Stimulated activated CD4-positive, alpha-beta T cell treated with anti-CD3 and anti-CD28 coated beads, Interleukin-4, amount 100 ng/mL, for 24 hours (primary cell): ENCODE results near the gene AMOTL1.
"Not testable (repeated sequence)": the region's sequence is repeated elsewhere in the genome, so short reads cannot be mapped to it uniquely, and the experiment has no call there.

ENCODE experiments used
- DNase-seq: peaks from one replicate; pipeline ENCODE4 v3.0.0-alpha.2; 2020

AMOTL1 gene

DNA sequence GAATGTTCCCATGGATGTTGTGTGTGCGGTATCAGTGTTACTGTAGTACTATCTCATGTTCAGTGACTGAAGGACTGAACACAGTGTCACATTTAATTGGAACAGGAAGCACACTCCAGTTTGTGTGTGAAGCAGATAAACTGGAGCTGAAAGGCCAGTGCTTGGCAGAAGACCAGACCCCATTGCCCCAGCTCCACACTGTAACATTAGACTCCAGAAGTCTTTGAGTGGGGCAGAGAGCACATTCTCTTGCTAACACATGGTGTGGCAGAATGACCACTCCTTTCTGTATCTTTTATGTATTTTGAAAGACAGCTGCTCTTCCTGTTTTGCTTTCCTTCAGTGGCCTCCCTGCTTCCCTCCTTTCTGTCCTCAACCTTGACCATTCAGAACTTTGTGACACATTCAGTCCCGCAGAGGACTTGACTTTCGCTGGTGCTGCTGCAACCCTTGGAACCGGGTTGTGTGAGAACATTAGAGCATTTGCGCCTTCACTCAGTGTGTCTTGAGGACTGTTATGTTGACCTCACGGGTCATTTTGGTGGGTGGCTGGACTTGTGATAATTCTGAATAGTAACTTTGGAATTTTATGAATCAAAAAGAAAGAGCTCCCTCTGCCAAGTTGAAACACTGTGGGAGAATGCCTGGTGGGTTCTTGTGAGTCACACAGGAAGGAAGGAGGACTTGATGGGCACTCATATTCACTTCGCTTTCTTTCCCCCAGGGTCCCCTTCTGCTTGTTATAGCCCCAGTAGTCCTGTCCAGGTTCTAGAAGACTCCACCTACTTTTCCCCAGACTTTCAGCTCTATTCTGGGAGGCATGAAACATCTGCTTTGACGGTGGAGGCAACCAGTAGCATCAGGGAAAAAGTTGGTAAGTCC lies 26.4 kb downstream of the AMOTL1 start:
- no peak for DNase-seq

DNA sequence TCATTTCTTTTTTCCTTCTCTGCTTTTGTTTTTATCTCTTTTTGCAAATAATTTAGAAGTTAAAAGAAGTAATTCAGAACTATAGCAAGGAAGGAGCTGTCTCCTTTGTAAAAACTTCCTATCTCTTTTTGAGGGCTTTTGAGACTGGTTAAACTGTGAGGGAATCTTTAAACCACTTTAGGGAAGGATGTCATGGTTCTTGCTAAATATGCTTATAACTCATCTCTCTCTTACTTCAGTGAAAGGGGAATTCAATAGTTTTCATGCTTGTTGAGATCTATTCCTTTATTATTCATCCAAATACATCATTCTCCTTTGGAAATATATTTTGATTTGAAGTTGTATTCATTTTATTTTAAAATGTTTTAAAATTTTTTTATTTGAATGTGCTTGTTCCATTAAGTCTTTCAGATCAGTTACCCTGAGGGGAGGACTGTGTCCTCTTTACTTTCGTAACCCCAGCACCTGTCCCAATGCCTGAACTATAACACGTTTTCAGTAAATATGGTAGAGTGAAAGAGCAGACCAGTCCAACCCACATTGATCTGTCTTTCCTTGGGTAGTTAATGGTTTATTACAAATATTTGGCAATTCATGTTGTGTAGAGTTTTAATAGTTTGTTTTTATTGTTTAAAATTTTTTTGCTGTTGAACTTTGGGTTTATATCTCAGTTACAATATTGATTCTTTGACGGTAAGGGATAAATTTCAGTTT lies 27.5 kb downstream of the AMOTL1 start:
- DNase-seq: no peak

DNA sequence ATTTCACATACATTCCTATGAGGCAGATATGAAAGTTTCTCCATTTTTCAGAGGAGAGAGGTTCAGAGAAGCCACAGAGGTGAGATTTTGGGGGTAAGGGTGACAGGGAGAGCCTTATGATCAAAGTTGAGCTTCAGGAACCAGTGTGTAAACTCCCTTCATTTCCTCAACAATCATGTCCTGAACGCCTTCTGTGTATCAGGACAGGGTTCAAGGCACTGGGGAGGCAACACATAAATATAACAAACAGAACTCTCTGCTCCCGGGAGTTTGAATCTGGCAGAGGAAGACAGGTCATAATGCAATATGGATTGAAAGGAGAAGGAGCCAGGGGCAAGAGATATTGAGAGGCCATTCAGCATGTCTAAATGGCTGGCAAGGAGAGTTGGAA lies 28.0 kb downstream of the AMOTL1 start:
- no peak for DNase-seq

DNA sequence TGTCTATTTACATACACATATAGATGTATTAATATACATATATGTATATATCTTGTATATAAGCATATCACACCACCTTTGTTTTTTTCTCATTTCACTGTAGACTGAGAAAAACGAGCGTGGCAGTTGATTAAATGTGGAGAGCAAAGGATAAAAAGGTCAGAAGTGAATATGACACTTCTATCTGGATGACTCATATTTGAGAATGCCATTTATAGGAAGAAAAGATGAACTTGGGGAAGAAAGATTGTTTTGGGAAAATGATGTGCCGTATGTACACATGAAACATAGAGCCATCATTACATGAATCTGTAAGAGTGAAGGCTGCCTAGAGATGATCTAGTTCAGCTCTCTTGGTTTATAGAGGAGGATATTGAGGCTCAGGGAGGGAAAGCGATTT lies 28.7 kb downstream of the AMOTL1 start:
- no peak for DNase-seq

DNA sequence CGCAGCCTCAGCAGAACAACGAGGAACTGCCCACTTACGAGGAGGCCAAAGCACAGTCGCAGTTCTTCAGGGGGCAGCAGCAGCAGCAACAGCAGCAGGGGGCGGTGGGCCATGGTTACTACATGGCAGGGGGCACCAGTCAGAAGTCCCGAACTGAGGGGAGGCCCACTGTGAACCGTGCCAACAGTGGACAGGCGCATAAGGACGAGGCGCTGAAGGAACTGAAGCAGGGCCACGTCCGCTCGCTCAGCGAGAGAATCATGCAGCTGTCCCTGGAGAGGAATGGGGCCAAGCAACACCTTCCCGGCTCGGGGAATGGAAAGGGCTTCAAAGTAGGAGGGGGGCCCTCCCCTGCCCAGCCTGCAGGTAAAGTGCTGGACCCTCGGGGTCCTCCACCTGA lies 31.6 kb downstream of the AMOTL1 start:
- no peak for DNase-seq

DNA sequence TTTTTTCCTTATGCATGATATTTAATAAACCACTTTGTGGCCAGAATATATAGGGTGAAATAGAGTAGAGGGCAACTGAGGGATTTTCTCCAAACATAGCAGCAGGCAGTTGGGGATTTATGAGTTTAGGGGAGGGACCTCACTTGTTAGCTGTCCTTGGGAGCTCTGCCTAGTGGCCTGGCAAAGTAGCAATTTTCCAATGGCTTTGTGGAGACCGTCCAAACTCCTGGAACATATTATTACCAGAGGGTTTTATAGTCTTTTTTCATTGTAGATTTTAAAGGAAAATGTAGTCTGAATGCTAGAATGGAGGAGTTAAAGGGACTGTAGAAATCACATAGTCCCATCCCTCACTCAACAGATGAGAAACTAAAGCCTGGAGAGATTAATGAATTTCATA lies 32.3 kb downstream of the AMOTL1 start:
- DNase-seq: no peak

DNA sequence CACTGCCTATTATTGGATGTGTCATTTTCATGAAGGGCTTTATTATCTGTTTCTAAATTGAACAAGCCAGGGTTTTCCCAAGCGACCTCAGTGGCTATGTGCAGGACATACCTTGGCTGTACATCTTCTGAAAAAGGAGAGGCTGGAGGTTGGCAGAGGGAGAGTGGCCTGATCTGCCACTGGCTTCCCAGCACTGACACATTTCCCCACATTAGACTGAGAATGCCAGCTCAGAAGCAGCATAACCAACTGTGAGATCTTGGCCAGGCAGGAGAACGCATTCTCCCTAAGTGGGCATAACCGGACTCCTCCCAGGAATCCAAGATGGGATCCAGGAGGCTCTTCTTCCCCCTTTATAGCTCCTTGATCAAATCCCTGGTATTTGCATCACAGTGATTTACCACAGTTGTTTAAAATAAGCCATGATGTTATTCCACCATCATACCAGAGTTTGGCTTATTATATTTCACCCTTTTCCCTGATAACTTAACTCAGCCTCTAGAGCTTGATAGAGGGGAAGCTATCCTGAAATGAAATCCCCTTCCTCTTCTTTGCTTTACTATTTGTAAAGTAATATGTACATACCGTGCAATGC lies 33.8 kb downstream of the AMOTL1 start:
- no peak for DNase-seq

DNA sequence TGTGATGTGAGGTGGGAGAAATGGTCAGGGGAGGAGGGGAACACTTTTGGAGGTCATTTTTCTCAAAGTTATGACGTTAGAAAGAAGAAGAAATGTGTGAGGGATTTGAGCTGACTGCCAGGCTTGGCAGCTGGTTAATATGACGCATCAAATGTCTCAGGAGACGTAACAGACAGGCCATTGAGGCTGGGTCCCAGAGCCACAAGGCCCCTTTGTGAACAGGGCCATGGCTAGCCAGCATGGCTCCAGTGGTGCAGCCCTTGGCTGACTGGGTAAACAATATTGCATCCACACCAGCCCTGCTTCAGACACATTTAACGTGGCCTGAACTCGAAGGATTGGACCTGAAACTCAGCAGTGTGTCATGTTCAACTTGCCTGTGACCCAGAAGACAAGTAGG lies 34.3 kb downstream of the AMOTL1 start:
- no peak for DNase-seq

DNA sequence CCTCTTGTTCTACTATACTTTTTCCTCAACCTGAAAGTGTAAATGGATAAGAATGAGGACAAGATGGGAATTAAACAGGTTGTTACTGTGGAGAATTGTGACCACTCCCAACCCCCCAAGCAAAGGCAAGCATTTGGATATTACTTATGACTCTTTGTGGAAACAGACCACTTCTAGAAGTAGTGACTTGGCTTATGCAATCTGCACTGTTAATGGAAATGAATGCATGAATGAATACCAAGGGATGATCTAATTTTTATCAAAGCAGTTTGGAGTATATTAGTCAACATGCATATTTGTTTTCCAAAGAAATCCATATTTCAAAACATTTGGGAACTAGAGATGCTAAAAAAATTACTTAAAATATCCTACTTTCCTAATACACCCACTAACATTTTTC lies 35.3 kb downstream of the AMOTL1 start:
- no peak for DNase-seq

DNA sequence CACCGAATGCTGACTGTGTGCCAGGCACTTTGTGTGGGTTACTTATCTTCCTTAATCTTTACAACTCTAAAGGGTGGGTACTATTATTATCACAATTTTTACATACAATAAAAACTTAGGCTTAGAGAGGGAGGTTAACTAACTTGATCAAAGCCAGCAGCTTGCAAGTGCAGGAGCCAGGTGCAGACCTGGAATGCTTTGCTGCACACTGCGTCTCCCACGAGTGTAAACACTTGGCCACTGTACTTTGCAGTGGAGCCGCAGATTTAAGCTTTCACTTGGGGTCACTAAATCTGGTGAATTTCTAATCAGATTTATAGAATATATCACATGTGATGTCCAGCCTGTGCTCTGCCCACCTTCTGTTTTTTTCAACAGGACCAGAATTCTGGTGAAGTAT lies 36.7 kb downstream of the AMOTL1 start:
- no peak for DNase-seq

DNA sequence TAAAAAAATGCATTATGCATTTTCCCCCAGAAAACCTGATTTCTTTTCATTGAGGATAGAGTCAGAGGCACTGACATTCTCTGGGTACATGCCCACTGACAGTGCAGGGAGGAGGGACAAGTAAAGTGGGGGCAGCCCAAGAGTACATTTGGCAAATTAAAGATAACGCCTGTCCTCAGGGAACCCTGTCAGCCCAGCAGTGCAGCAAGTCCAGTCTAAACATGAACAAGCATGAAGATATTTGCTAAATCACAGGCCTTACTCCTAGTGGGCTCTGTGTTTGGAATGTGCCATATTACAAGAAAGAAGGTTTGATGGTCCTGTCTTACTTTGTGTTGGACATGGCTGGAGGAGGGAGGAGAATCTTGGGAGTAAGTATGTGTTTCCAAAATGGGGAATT lies 37.9 kb downstream of the AMOTL1 start:
- no peak for DNase-seq

DNA sequence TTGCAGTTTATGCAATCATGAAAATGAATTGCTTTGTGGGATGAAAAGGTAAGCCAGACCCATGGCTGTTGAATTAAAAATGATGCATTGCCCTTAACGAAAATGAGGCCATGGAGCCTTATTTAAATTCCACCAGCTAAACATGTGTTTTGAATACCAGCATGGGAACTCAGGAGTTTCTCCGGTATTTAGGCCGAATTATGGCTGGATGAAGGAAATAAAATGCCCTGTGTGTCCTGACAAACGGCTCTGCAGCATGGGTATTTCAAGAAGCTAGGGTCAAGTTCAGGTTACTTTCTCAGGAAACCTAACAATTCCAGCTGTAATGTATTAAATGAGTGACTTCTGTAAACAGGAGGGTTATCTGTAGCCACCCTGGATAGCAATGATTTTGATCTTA lies 38.3 kb downstream of the AMOTL1 start:
- DNase-seq: no peak

DNA sequence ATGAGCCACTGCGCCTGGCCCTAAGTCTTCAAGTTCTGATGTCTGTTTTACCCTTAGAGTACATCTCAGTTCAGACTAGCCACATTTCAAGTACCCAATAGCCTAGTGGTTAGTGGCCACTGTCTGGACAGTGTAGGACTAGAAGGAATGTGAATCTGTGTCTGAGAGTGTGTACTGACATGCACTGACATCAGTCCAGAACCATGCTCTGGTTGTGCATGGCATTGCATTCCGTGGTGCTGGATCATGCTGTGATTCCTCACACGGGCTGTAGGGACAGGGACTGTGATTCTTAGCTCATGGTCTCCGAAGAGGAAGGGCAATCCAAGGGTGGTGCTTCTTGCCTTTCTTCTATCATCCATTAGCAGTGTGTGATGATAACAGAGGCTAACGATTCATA lies 41.1 kb downstream of the AMOTL1 start:
- DNase-seq: no peak

DNA sequence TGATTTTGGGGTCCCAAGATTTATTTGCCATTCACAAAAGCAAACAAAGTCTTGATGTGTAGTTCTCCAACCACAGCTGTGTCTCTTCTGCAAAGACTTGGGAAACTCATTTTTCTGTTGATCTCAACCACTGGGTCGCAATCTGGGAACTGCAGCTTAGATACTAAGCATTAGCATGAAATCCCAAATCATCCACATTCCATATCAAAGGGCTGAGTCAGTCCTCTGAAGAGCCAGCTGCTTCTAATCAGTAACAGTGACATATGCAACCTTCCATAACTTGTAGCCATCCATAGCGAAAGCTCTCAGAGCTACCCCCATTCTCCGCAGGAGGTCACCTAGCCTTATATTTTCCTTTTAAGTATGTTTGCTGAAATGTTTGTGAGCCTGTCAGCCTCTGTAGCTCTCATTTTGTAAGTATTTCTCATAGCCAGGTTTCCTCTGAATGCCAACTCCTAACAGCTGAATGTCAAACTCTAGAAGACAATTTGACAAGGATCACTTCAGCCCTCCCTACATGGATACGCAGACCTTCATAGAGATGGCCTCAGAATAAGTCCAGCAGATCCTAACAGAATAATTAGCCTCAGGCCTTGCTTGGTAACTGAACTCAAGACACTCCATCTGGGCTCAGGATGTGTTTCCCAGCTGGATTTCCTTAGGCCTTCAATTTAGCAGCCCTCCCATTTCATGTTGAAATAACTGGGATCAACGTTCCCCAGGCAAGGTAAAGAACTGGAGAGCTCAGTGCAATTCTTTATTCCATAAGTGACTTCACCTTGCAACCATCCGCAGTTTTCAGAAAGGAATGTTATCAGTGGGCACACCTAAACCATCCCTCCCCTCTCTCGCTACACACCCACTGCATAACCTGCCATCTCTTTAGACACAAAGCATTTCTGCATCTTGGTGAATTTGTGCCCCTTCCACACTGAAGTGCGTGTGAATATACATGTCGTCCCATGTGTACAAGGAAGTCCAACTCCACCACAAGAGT lies 44.9 kb downstream of the AMOTL1 start:
- DNase-seq: not testable (repeated sequence)

DNA sequence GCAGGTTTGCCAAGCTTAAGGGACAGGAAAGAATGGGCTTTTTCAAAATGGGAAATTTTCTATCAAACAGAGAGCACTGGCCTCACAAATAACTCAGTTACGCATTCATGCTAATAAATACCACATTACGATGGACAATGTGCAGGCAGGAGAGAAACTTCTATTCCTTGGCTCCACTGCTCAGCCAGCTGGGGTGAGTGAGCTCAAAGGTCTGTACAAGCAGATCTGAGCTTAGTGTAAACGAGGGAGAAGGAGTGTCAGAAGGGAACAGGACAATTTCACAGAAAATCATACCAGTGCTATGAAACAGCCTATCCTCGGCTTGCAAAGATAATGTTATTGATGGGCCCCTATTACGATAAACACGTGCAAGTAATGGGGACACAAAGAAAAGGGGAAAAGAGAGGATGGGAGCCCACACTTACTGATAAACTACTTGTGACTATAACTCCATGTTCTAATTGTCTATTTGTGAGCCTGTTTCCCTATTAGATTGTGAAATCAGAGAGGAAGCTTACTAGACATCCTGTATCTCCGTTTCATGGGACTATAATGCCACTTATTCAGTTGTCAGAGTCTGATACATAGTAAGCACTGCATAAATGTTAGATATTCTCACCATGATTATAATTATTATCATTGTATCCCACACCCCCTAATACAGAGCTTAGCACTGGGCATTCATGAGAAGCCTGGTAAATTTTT lies 46.3 kb downstream of the AMOTL1 start:
- DNase-seq: no peak

DNA sequence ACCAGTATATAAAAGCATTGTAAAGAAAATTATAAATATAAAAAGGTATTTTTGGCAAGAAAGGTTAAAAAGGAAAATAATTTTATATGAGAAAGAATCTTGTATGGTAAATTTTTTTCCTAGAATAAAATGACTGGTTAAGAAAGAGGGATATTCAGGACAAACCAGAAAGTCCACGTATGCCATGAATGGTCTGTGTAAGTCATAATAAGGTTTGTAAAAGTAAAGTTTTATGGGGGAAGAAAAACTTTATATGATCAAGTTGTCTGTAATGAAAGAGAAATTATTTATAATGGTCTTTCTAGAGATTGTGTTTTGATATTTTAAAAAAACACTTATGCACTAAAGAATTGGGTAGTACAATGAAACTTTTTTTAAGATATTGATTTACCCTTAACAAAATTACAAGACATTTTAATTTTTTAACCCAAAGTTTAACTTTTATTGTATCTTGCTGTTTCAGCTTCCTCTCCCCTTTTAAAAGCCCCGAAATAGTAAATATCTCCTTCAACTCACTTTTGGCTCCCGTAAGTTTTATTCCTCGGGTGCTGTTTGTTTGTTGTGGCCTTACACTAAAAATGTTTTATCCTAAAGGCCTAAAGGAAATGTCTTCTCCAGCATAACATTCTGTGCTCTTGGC lies 47.7 kb downstream of the AMOTL1 start:
- no peak for DNase-seq

DNA sequence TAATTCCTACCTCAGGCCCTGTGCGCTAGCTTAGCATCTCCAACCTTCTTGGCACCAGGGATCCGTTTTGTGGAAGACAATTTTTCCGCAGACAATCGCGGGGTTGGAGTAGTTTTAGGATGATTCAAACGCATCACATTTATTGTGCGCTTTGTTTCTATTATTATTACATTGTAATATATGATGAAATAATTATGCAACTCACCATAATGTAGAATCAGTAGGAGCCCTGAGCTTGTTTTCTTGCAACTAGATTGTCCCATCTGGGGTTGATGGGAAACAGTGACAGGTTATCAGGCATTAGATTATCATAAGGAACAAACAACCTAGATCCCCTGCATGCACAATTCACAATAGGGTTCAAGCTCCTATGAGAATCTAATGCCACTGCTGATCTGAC lies 52.3 kb downstream of the AMOTL1 start:
- no peak for DNase-seq

DNA sequence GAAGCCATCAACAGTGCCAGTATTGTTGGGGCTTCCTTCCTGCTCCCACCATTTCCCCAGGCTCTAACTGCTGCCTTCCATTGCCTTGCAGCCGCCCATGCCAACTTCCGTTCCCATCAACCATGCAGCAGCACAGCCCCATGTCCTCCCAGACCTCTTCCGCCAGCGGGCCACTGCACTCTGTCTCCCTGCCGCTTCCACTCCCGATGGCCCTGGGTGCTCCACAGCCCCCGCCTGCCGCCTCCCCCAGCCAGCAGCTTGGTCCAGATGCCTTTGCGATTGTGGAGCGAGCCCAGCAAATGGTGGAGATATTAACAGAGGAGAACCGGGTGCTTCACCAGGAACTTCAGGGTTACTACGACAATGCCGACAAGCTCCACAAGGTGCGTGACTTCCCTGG lies 53.3 kb downstream of the AMOTL1 start:
- no peak for DNase-seq

DNA sequence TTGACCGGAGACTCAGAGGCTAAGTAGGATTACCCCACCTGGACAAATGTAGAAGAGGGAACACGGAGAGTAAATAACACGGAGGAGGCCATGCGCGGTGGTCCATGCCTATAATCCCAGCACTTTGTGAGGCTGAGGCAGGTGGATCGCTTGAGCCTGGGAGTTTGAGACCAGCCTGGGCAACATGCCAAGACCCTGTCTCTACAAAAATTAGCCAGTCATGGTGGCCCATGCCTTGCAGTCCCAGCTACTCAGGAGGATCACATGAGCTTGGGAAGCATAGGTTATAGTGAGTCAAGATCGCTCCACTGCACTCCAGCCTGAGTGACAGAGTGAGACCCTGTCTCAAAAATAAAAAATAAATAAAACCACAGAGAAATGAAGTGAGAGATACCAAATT lies 53.9 kb downstream of the AMOTL1 start:
- DNase-seq: no peak

DNA sequence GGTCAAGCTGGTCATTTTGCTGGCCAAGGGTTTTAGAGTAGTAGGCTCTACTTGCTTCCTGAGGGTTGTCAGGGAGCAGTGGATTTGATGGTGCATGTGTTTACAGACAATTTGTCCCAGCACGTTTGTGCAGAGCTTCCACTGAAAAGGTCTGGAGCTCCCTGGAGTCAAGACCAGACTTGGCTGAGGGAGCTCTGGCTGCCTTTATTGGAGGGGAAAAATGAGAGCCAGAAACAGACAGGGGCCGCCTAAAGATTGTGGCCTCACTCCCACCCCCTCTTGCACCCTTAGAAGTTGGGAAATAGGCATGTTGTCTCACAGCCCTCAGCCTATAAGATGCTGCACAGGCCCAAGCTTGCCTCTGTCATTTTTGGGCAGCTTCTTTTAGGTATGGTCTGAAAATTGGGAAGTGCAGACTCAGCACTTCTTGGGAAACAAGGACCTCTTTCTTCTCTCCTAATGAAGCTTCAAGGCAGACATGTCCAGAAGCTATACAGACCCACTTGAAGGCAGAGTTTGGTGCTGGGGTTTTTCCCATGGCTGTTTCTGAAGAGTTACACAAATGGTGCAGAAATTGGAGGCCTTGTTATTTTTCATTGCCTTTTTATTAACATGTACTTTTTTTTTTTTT lies 55.1 kb downstream of the AMOTL1 start:
- DNase-seq: no peak

DNA sequence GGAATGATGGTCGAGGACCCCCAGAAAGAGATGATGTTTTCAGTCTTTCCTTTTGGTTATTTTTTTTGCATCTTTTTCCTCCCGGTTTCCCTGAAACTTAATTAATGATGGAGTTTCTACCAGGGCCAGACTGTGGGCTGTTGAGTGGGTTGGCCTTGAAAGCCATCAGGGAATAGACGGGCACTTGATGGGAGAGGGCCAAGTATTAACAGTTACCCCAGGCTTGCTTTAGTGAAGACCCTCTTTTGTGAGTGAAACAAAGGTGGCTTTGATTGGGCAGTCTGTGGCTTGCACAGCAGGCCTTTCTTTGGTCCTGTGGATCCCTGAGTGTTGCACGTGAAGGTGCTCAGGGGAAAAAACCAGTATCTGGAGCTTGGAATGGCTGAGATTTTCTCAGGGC lies 56.9 kb downstream of the AMOTL1 start:
- no peak for DNase-seq
